Peyer's patch (tissue), 4 donors: Measurements from ENCODE around the gene CAMSAP1. TPM values are rescaled to one million over a fixed set of nuclear protein-coding genes. Genes with fewer than 3 reads are reported as not detected.

Experiments used
- DNase-seq, 3 donors: peaks; one replicate each; pipeline ENCODE4 v3.0.0-alpha.2; 2017 to 2019
- H3K27ac ChIP-seq, 4 donors: fragments of 200-600 bp; sonication (generic); one replicate each; pipeline ENCODE4 v1.5.1; 2016 to 2019
- H3K27me3 ChIP-seq, 2 donors: fragments of 200-600 bp; sonication (generic); one replicate each; pipeline ENCODE4 v1.5.1; 2019
- H3K36me3 ChIP-seq, 3 donors: fragments of 200-600 bp; sonication (generic); one replicate each; pipeline ENCODE4 v1.5.1; 2016 to 2019
- H3K4me1 ChIP-seq, 4 donors: fragments of 200-600 bp; sonication (generic); one replicate each; pipeline ENCODE4 v1.5.1; 2016 to 2019
- H3K4me3 ChIP-seq, 4 donors: fragments of 200-600 bp; sonication (generic); 1 replicate in 3 of 4; 2 replicates in 1 of 4; pipeline ENCODE4 v1.5.1; 2016 to 2019; ENCODE audit warnings: mild to moderate bottlenecking in 1 of 4
- H3K9me3 ChIP-seq, 4 donors: fragments of 200-600 bp; sonication (generic); one replicate each; pipeline ENCODE4 v1.5.1; 2016 to 2019; ENCODE audit warnings: mild to moderate bottlenecking in 1 of 4
- POLR2A ChIP-seq, 2 donors: fragments of 450-650 bp; IDR thresholded peaks; one replicate each; pipeline ENCODE4 v1.5.1; 2017; ENCODE audit warnings: antibody characterized with exemption in 2 of 2, mild to moderate bottlenecking in 2 of 2, moderate library complexity in 2 of 2
- total RNA-seq, 4 donors: library from RNA; depleted of rRNA; stranded (reverse); fragments of >200 nt; gene quantifications; one replicate each; pipeline ENCODE4 v1.1.0, GENCODE V29; 2016
- TF ChIP-seq, protein P1 (sequence below), 6 experiments: fragments of 450-650 bp in 4 of 6; fragments of 200-600 bp in 2 of 6; sonication (generic) in 1 of 6; IDR thresholded peaks; one replicate each; pipeline ENCODE4 v1.5.1; 2017 to 2019; ENCODE audit warnings: antibody characterized with exemption in 6 of 6, mild to moderate bottlenecking in 3 of 6, moderate library complexity in 1 of 6

The CAMSAP1 gene
- total RNA-seq, 4 donors from 2014 or later, result 21.0 to 30.5 (median 24.2) TPM

DNA sequence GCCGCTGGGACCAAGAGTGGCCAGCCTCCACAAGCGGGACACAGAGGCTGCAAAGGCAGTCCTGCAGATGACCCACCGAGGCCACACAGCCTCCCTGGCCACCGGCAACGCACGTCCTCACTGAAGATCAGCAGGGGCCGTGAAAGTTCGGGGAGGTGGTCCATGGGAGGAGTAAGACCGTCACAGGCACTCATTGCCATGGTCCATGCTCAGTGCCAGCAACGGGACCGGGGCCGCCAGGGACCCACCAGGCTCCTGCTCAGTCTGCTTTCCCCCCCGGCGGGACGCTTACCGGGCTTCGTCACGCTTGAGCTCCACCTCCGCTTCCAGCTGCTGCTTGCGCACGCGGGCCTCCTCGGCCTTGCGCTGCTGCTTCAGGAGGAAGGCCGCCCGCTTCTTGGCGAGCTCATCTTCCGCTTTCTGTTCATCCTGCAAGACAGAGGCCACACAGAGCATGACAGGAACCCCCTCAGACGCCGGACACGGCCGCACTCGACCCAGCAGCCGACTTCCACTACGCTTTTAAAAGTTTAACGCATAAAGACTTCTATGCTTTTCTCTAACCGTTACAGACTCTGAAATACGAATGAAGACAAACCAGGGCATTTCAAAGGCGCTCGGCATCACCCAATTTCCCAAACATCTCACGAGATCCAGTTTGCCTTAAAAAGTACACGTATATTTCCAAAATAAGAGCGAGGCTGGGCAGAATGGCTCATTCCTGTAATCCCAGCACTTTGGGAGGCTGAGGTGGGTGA lies 88.4 kb downstream of the CAMSAP1 start:
- H3K36me3 ChIP-seq, result peaks cover 0 to 95% (median 0%) of the 10 kb centered on the region in 3 donors

DNA sequence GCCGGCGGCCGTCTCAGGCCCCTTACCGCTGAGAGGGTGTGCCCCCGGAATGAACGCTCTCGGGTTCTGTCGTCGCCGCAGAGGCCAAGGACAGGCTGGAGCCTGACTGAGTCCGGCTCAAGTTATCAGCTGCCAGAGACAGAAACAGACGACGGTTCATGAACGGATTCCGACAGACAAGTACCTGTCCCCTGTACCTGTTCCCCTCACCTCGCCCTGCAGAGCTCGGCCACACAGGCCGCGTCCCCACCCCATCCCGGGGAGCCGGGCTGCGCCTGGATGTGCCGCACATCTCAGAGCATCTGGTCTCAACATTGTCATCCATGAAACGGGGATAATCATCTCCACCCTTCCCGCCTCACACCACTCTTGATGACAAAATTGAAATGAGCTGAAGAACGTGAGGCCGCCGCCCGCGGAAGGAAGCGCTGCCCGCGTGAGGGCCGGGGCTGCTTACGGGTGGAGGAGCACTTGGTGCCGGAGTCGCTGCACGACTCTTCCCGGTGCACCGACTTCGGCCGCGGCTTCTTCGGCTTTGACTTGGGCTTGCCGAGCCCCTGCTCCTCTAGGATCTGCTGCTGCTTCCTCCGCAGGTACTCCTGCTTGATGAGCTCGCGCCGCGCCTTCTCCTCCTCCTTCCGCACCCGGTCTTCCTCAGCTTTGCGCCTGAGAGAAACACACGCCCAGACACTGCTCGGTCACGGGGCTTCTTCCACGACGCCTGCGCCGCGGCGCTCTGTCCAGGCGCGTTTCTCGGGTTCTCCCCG lies 89.2 kb downstream of the CAMSAP1 start:
- Histone ChIP-seq H3K27ac (no peak overlapping the region), H3K27me3 (no peaks in the 10 kb centered on the region), H3K36me3 (peaks cover 0 to 95% (median 0%) of the 10 kb centered on the region in 3 donors), H3K4me3 (no peak overlapping the region), H3K9me3 (no peaks in the 10 kb centered on the region), H3K4me1 (no peaks in the 10 kb centered on the region)
- DNase-seq, result no peak
- TF ChIP-seq, protein P1, sequence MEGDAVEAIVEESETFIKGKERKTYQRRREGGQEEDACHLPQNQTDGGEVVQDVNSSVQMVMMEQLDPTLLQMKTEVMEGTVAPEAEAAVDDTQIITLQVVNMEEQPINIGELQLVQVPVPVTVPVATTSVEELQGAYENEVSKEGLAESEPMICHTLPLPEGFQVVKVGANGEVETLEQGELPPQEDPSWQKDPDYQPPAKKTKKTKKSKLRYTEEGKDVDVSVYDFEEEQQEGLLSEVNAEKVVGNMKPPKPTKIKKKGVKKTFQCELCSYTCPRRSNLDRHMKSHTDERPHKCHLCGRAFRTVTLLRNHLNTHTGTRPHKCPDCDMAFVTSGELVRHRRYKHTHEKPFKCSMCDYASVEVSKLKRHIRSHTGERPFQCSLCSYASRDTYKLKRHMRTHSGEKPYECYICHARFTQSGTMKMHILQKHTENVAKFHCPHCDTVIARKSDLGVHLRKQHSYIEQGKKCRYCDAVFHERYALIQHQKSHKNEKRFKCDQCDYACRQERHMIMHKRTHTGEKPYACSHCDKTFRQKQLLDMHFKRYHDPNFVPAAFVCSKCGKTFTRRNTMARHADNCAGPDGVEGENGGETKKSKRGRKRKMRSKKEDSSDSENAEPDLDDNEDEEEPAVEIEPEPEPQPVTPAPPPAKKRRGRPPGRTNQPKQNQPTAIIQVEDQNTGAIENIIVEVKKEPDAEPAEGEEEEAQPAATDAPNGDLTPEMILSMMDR (IDR thresholded peaks at IDR 0.05), result no peak
- TF ChIP-seq POLR2A (IDR thresholded peaks at IDR 0.05), result no peak

More for the DNA sequence above, 88.4 kb downstream of the CAMSAP1 start:
- H3K4me1 ChIP-seq, result no peaks in the 10 kb centered on the region
- H3K9me3 ChIP-seq, result no peaks in the 10 kb centered on the region
- no peak for DNase-seq
- no peak overlapping the region for H3K4me3 ChIP-seq
- H3K27me3 ChIP-seq, result no peaks in the 10 kb centered on the region
- H3K27ac ChIP-seq, result no peak overlapping the region
- TF ChIP-seq POLR2A (IDR thresholded peaks at IDR 0.05), result no peak
- TF ChIP-seq, protein P1 (IDR thresholded peaks at IDR 0.05), result no peak

DNA sequence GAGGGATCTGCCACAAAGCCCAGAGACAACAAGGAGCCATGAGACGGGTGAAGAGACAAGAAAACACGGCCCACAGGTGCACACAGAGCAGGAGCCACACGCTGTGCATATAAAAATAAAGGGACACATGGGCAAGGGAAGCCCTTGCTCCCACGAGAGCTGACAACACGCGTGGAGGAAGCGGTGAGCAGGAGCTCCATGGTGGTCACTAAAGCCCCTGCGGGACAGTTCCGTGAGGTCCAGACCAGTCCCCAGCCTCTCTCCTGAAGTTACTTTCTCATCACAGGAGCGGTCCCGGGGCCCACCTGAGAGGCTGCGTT lies 90.7 kb downstream of the CAMSAP1 start:
- TF ChIP-seq, protein P1 (IDR thresholded peaks at IDR 0.05), result no peak
- no peak for TF ChIP-seq POLR2A (IDR thresholded peaks at IDR 0.05)
- peak in 1 of 3 donors; percentile 34 for DNase-seq
- no peak overlapping the region for H3K27ac ChIP-seq
- no peaks in the 10 kb centered on the region for H3K27me3 ChIP-seq
- H3K36me3 ChIP-seq, result peaks cover 0 to 89% (median 0%) of the 10 kb centered on the region in 3 donors
- no peaks in the 10 kb centered on the region for H3K4me1 ChIP-seq
- H3K9me3 ChIP-seq, result no peaks in the 10 kb centered on the region
- no peak overlapping the region for H3K4me3 ChIP-seq

DNA sequence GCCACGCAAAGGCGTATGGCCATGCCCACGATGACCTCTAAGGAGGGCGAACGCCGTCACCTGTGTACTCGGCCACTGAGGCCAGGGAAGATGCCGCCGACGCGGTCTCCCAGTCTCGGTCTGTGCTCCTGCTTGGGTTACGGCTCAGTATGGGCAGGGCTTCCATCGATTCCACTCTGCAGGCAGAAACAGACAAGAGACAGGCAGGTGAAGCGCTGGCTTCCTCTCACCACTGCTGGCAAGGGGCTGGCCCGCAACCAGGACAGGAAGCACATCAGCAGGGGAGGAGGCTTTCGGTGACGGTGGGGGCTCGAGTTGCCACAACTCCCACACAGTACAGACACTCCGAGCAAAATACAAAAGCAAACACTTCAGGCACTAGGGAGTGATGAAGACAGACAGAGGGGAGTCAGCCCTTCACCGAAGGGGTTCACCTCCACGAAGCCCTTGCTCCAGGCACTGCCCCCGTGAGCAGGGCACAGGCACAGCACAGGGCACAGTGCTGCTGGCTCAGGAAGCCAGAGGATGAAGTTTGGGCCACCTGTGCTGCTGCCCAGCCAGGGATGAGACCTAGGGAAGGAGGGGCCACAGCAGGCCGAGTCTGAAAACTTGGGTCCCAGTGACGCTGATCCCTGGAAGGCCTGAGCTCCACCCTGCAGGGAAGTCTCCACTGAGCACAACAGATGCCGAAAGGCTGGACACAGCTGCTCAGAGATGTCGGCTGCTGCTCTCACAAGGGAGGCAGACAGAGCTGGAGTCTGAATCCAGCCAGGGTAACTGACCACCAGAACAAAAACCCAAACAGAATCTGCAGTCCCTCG lies 91.3 kb downstream of the CAMSAP1 start:
- DNase-seq, result no peak
- H3K36me3 ChIP-seq, result peaks cover 0 to 89% (median 0%) of the 10 kb centered on the region in 3 donors
- no peak overlapping the region for H3K4me3 ChIP-seq
- H3K27me3 ChIP-seq, result no peaks in the 10 kb centered on the region
- H3K27ac ChIP-seq, result no peak overlapping the region
- H3K9me3 ChIP-seq, result no peaks in the 10 kb centered on the region
- TF ChIP-seq, protein P1 (IDR thresholded peaks at IDR 0.05), result no peak
- no peak for TF ChIP-seq POLR2A (IDR thresholded peaks at IDR 0.05)
- no peaks in the 10 kb centered on the region for H3K4me1 ChIP-seq

DNA sequence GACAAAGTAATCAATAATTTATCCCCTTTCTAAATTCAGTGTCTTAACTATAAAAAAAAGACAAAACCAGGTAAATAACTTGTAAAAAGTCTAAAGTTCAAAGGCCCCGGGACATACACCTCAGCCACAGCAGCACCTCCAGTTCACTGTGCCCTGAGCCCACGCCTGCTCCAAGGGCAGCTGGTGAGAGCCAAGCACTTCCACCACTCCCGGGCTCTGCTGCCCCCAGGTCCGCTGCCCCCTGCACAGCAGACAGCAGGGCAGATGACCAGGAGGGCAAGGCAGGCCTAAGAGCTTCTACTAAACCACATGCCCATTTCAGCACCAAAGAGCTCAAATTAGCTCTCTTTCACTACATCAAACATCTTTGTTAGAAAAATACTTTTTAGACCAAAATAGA lies 91.9 kb downstream of the CAMSAP1 start:
- Histone ChIP-seq H3K4me1 (no peaks in the 10 kb centered on the region), H3K27ac (no peak overlapping the region), H3K27me3 (no peaks in the 10 kb centered on the region), H3K9me3 (no peaks in the 10 kb centered on the region), H3K36me3 (peaks cover 0 to 89% (median 0%) of the 10 kb centered on the region in 3 donors), H3K4me3 (no peak overlapping the region)
- no peak for TF ChIP-seq POLR2A (IDR thresholded peaks at IDR 0.05)
- TF ChIP-seq, protein P1 (IDR thresholded peaks at IDR 0.05), result no peak
- DNase-seq, result no peak
